CD14-positive monocyte (primary cell): ENCODE data around the gene GPC1. TPM values are rescaled to one million over a fixed set of nuclear protein-coding genes. Genes with fewer than 3 reads are reported as not detected.

ENCODE experiments used
- DNase-seq, 3 donors: peaks; one replicate each; pipeline ENCODE4 v3.0.0-alpha.2; 2011 to 2022
- H2AFZ ChIP-seq: 2 replicates; pipeline ENCODE4 v1.6.0; 2012; ENCODE audit warnings: mild to moderate bottlenecking, low read depth, low read length, inconsistent platforms; ENCODE audit not compliant: insufficient read depth, poor library complexity, severe bottlenecking
- H3K27ac ChIP-seq, 2 donors: 1 replicate in 1 of 2; 2 replicates in 1 of 2; pipeline ENCODE4 v1.5.1; 2012 to 2013; ENCODE audit warnings: low read length in 2 of 2, control low read depth in 1 of 2, inconsistent platforms in 1 of 2, low read depth in 1 of 2, mild to moderate bottlenecking in 1 of 2
- H3K27me3 ChIP-seq, 2 donors: one replicate each; pipeline versions ENCODE4 v1.6.0 to v1.6.1; 2011 to 2013; ENCODE audit warnings: low read length in 2 of 2; ENCODE audit not compliant: control insufficient read depth in 2 of 2, insufficient read depth in 2 of 2
- H3K36me3 ChIP-seq, 2 donors: replicated peaks in 1 of 2; 1 replicate in 1 of 2; 2 replicates in 1 of 2; pipeline versions ENCODE4 v1.5.1 to v1.6.1; 2012 to 2013; ENCODE audit warnings: low read length in 2 of 2, control low read depth in 1 of 2, inconsistent platforms in 1 of 2, mild to moderate bottlenecking in 1 of 2; ENCODE audit not compliant: insufficient read depth in 2 of 2, control insufficient read depth in 1 of 2
- H3K4me1 ChIP-seq, 2 donors: 1 replicate in 1 of 2; 2 replicates in 1 of 2; pipeline versions ENCODE4 v1.5.1 to v1.6.1; 2012 to 2013; ENCODE audit warnings: low read length in 2 of 2, control low read depth in 1 of 2, inconsistent platforms in 1 of 2, mild to moderate bottlenecking in 1 of 2, moderate library complexity in 1 of 2; ENCODE audit not compliant: insufficient read depth in 2 of 2, control insufficient read depth in 1 of 2
- H3K4me2 ChIP-seq: replicated peaks from 2 replicates; pipeline ENCODE3; 2012; ENCODE audit warnings: low read length, moderate library complexity, mild to moderate bottlenecking; ENCODE audit not compliant: poor library complexity, severe bottlenecking; ENCODE audit errors: extremely low read depth
- H3K4me3 ChIP-seq, 3 experiments: fragments of 200-600 bp in 1 of 3; sonication (generic) in 1 of 3; replicated peaks in 1 of 3; 1 replicate in 2 of 3; 2 replicates in 1 of 3; pipeline ENCODE4 v1.5.1; 2011 to 2013; ENCODE audit warnings: low read length in 3 of 3, mild to moderate bottlenecking in 3 of 3, control low read depth in 2 of 3, low read depth in 2 of 3, inconsistent platforms in 1 of 3, moderate library complexity in 1 of 3
- H3K79me2 ChIP-seq: 2 replicates; pipeline ENCODE4 v1.6.0; 2012; ENCODE audit warnings: mild to moderate bottlenecking, control low read depth, inconsistent platforms, low read length, moderate library complexity; ENCODE audit not compliant: insufficient read depth
- H3K9ac ChIP-seq: 2 replicates; pipeline ENCODE4 v1.6.0; 2017; ENCODE audit warnings: low read length, mild to moderate bottlenecking; ENCODE audit not compliant: insufficient read depth, poor library complexity, severe bottlenecking
- H3K9me3 ChIP-seq, 2 donors: replicated peaks in 1 of 2; 1 replicate in 1 of 2; 2 replicates in 1 of 2; pipeline versions ENCODE4 v1.5.1 to v1.6.1; 2012 to 2013; ENCODE audit warnings: low read length in 2 of 2, control low read depth in 1 of 2; ENCODE audit not compliant: control insufficient read depth in 1 of 2, insufficient read depth in 1 of 2
- H4K20me1 ChIP-seq: 2 replicates; pipeline ENCODE4 v1.6.0; 2012; ENCODE audit warnings: mild to moderate bottlenecking, low read length, control low read depth, moderate library complexity; ENCODE audit not compliant: insufficient read depth
- H3K27ac Mint-ChIP-seq, 7 donors: one replicate each; pipeline ENCODE4 v1.8.0; 2020; ENCODE audit warnings: mild to moderate bottlenecking in 7 of 7, mixed read lengths in 7 of 7, moderate library complexity in 6 of 7, inconsistent platforms in 2 of 7
- H3K27me3 Mint-ChIP-seq, 3 donors: one replicate each; pipeline ENCODE4 v1.8.0; 2021 to 2022; ENCODE audit warnings: low read depth in 3 of 3, mild to moderate bottlenecking in 3 of 3, mixed read lengths in 3 of 3, moderate library complexity in 3 of 3, inconsistent platforms in 1 of 3
- H3K36me3 Mint-ChIP-seq, 2 donors: one replicate each; pipeline ENCODE4 v1.8.0; 2020; ENCODE audit warnings: mixed read lengths in 2 of 2, inconsistent platforms in 1 of 2, mild to moderate bottlenecking in 1 of 2
- H3K4me1 Mint-ChIP-seq: one replicate; pipeline ENCODE4 v1.8.0; 2020; ENCODE audit warnings: mild to moderate bottlenecking, mixed read lengths
- H3K4me3 Mint-ChIP-seq, 2 donors: one replicate each; pipeline ENCODE4 v1.8.0; 2020; ENCODE audit warnings: mild to moderate bottlenecking in 2 of 2, mixed read lengths in 2 of 2, moderate library complexity in 1 of 2
- H3K9me3 Mint-ChIP-seq, 7 donors: one replicate each; pipeline ENCODE4 v1.8.0; 2020 to 2022; ENCODE audit warnings: mixed read lengths in 7 of 7, mild to moderate bottlenecking in 6 of 7, moderate library complexity in 6 of 7, inconsistent platforms in 2 of 7
- CTCF ChIP-seq: fragments of 200-600 bp; IDR thresholded peaks from one replicate; pipeline ENCODE4 v1.8.0; 2022; ENCODE audit warnings: antibody characterized with exemption, mild to moderate bottlenecking
- WGBS: methylation state at CpG from one replicate; pipeline ENCODE4 v1.1.5; 2013; ENCODE audit warnings: missing lambda C conversion rate; ENCODE audit not compliant: insufficient coverage; 5-methylcytosine and 5-hydroxymethylcytosine counted together
- intact Hi-C, 2 donors: fragments of 100-400 bp; cut with micrococcal nuclease; formaldehyde crosslinking; loops; one replicate each; pipeline versions ENCODE4 v1.15.0 to v1.15.1; 2023
- polyA plus RNA-seq, 3 donors: library from polyadenylated mRNA; depleted of rRNA in 1 of 3; unstranded in 2 of 3; stranded (reverse) in 1 of 3; fragments of 300-500 nt in 2 of 3; fragments of >200 nt in 1 of 3; fragmentation: Illumina TruSeq in 2 of 3; gene quantifications; 1 replicate in 2 of 3; 2 replicates in 1 of 3; pipeline ENCODE4 v1.2.3, GENCODE V29; 2012 to 2021

Gene GPC1
- polyA plus RNA-seq, 3 donors, result 0.08 TPM; not detected in 2

GRCh38 chr2:240467149-240467642 lies 31.7 kb downstream of the GPC1 start:
- Histone ChIP-seq H3K4me3 (no peak overlapping the region), H3K9ac (no peak overlapping the region), H2AFZ (no peak overlapping the region), H3K4me1 (no peaks in the 10 kb centered on the region), H4K20me1 (no peaks in the 10 kb centered on the region), H3K4me2 (no peak overlapping the region), H3K36me3 (no peaks in the 10 kb centered on the region), H3K79me2 (no peaks in the 10 kb centered on the region), H3K27me3 (no peaks in the 10 kb centered on the region), H3K27ac (no peak overlapping the region), H3K9me3 (no peaks in the 10 kb centered on the region)
- Mint-ChIP-seq H3K36me3 (peaks cover 2 to 3% of the 10 kb centered on the region in 2 donors), H3K9me3 (no peaks in the 10 kb centered on the region), H3K27ac (no peak overlapping the region), H3K4me1 (peaks cover 8% of the 10 kb centered on the region), H3K4me3 (no peak overlapping the region), H3K27me3 (peaks cover 0 to 4% (median 0%) of the 10 kb centered on the region in 3 donors)
- intact Hi-C loops, result no loop called here
- DNase-seq, result no peak
- 90% methylated on average over 8 of the region's 12 CpGs for WGBS
- TF ChIP-seq CTCF, result no peak

GRCh38 chr2:240467659-240468302 lies 32.3 kb downstream of the GPC1 start:
- H3K9me3 Mint-ChIP-seq, result peaks cover 0 to 4% (median 0%) of the 10 kb centered on the region in 7 donors
- Histone ChIP-seq H3K27ac (no peak overlapping the region), H3K9ac (no peak overlapping the region), H2AFZ (no peak overlapping the region), H3K27me3 (no peaks in the 10 kb centered on the region), H4K20me1 (no peaks in the 10 kb centered on the region), H3K36me3 (no peaks in the 10 kb centered on the region), H3K4me2 (no peak overlapping the region), H3K9me3 (no peaks in the 10 kb centered on the region), H3K79me2 (no peaks in the 10 kb centered on the region), H3K4me1 (no peaks in the 10 kb centered on the region), H3K4me3 (no peak overlapping the region)
- no peaks in the 10 kb centered on the region for H3K27me3 Mint-ChIP-seq
- peaks cover 3 to 7% of the 10 kb centered on the region in 2 donors for H3K36me3 Mint-ChIP-seq
- H3K27ac Mint-ChIP-seq, result no peak overlapping the region
- no peak overlapping the region for H3K4me3 Mint-ChIP-seq
- WGBS, result 92% methylated on average over 17 of the region's 22 CpGs
- intact Hi-C loops, result no loop called here
- TF ChIP-seq CTCF, result no peak
- DNase-seq, result no peak
- peaks cover 8% of the 10 kb centered on the region for H3K4me1 Mint-ChIP-seq
